Activated CD4-positive, alpha-beta memory T cell treated with anti-CD3 and anti-CD28 coated beads for 36 hours (primary cell): ENCODE data around the gene CR1. TPM values are rescaled to one million over a fixed set of nuclear protein-coding genes. Genes with fewer than 3 reads are reported as not detected.
"Not testable (repeated sequence)": the region's sequence is repeated elsewhere in the genome, so short reads cannot be mapped to it uniquely, and the experiment has no call there.

ENCODE experiments used
- CTCF ChIA-PET: fragments of 350-600 bp; sonication (Branson Sonifier 250); formaldehyde crosslinking; loops from one replicate; lab custom pipeline; 2021; ENCODE audit warnings: antibody characterized with exemption, inconsistent platforms; lab: Charles Lee
- POLR2A ChIA-PET: fragments of 350-600 bp; sonication (Branson Sonifier 250); formaldehyde crosslinking; loops from one replicate; lab custom pipeline; 2021; ENCODE audit warnings: antibody characterized with exemption; lab: Charles Lee
- DNase-seq: peaks from one replicate; pipeline ENCODE4 v3.0.0-alpha.2; 2020
- H3K27ac Mint-ChIP-seq: one replicate; pipeline ENCODE4 v1.8.0; 2021; ENCODE audit warnings: mixed read lengths
- H3K27me3 Mint-ChIP-seq: one replicate; pipeline ENCODE4 v1.8.0; 2021; ENCODE audit warnings: mixed read lengths
- H3K36me3 Mint-ChIP-seq: one replicate; pipeline ENCODE4 v1.8.0; 2021; ENCODE audit warnings: mixed read lengths
- H3K4me1 Mint-ChIP-seq: one replicate; pipeline ENCODE4 v1.8.0; 2021; ENCODE audit warnings: low read depth, mixed read lengths
- H3K4me3 Mint-ChIP-seq: one replicate; pipeline ENCODE4 v1.8.0; 2021; ENCODE audit warnings: mild to moderate bottlenecking, mixed read lengths
- H3K9me3 Mint-ChIP-seq: one replicate; pipeline ENCODE4 v1.8.0; 2021; ENCODE audit warnings: mixed read lengths
- intact Hi-C: fragments of 100-400 bp; cut with micrococcal nuclease; formaldehyde crosslinking; loops from one replicate; pipeline ENCODE4 v1.15.1; 2023
- total RNA-seq, 2 experiments: library from RNA; stranded (reverse); gene quantifications; one replicate each; pipeline ENCODE4 v1.2.3, GENCODE V29; 2021

CR1 gene
- total RNA-seq, 2 experiments from 2014 or later, result not detected

- CTCF ChIA-PET, H3K9me3 Mint-ChIP-seq, H3K4me3 Mint-ChIP-seq, H3K36me3 Mint-ChIP-seq, intact Hi-C loops, H3K27ac Mint-ChIP-seq, POLR2A ChIA-PET, H3K27me3 Mint-ChIP-seq, H3K4me1 Mint-ChIP-seq, DNase-seq: not testable (repeated sequence)
Observed at GRCh38 chr1:207634293-207634692, 138.3 kb downstream of the CR1 start.

- DNase-seq, CTCF ChIA-PET, H3K4me3 Mint-ChIP-seq, H3K9me3 Mint-ChIP-seq, H3K36me3 Mint-ChIP-seq, H3K4me1 Mint-ChIP-seq, intact Hi-C loops, H3K27ac Mint-ChIP-seq, POLR2A ChIA-PET: not testable (repeated sequence)
- H3K27me3 Mint-ChIP-seq, result peaks cover 10% of the 10 kb centered on the region
Observed at GRCh38 chr1:207635569-207636186, 139.7 kb downstream of the CR1 start.

GRCh38 chr1:207638487-207639145, 142.7 kb downstream of the CR1 start:
- H3K27ac Mint-ChIP-seq, H3K4me3 Mint-ChIP-seq, CTCF ChIA-PET, intact Hi-C loops, H3K9me3 Mint-ChIP-seq, DNase-seq, POLR2A ChIA-PET, H3K4me1 Mint-ChIP-seq, H3K36me3 Mint-ChIP-seq: not testable (repeated sequence)
- peaks cover 20% of the 10 kb centered on the region for H3K27me3 Mint-ChIP-seq

- H3K4me1 Mint-ChIP-seq, intact Hi-C loops, DNase-seq, H3K27ac Mint-ChIP-seq, POLR2A ChIA-PET, H3K4me3 Mint-ChIP-seq, CTCF ChIA-PET, H3K36me3 Mint-ChIP-seq, H3K9me3 Mint-ChIP-seq: not testable (repeated sequence)
- H3K27me3 Mint-ChIP-seq, result peaks cover 21% of the 10 kb centered on the region
Observed at GRCh38 chr1:207639362-207639761, 143.4 kb downstream of the CR1 start.

- ChIA-PET POLR2A (no interaction called here), CTCF (no interaction called here)
- no peaks in the 10 kb centered on the region for H3K36me3 Mint-ChIP-seq
- no peak for DNase-seq
- H3K4me3 Mint-ChIP-seq, result peak overlapping the region; percentile 52
- H3K9me3 Mint-ChIP-seq, result no peaks in the 10 kb centered on the region
- H3K27me3 Mint-ChIP-seq, result peaks cover 17% of the 10 kb centered on the region
- intact Hi-C loops, result no loop called here
- no peak overlapping the region for H3K27ac Mint-ChIP-seq
- H3K4me1 Mint-ChIP-seq, result peaks cover 6% of the 10 kb centered on the region
Observed at GRCh38 chr1:207644166-207644851, 148.4 kb downstream of the CR1 start.

GRCh38 chr1:207644852-207645634, 149.1 kb downstream of the CR1 start, which contains the start of gene CR1L:
TSS of gene CR1L (plus strand) at chr1:207645133. CDS start at chr1:207645234, 101 bp downstream.
- peaks cover 7% of the 10 kb centered on the region for H3K4me1 Mint-ChIP-seq
- H3K27me3 Mint-ChIP-seq, result peaks cover 14% of the 10 kb centered on the region
- no peak within 1 kb of the TSS for H3K27ac Mint-ChIP-seq
- intact Hi-C loops, result no loop called here
- H3K9me3 Mint-ChIP-seq, result no peaks in the 10 kb centered on the region
- ChIA-PET CTCF (interaction anchor here (0.6 kb wide), 1 partner anchor 152 kb away, joined by 3 read pairs; no protein-coding TSS in a partner anchor), POLR2A (no interaction called here)
- H3K4me3 Mint-ChIP-seq, result peak within 1 kb of the TSS; percentile 62
- H3K36me3 Mint-ChIP-seq, result no peaks in the 10 kb centered on the region
- DNase-seq, result peak; percentile 86

- ChIA-PET POLR2A (no interaction called here), CTCF (interaction anchor here (0.6 kb wide), 1 partner anchor 151 kb away, joined by 3 read pairs; no protein-coding TSS in a partner anchor)
- peak overlapping the region; percentile 62 for H3K4me3 Mint-ChIP-seq
- H3K36me3 Mint-ChIP-seq, result no peaks in the 10 kb centered on the region
- intact Hi-C loops, result no loop called here
- H3K27ac Mint-ChIP-seq, result no peak overlapping the region
- H3K27me3 Mint-ChIP-seq, result peaks cover 14% of the 10 kb centered on the region
- H3K9me3 Mint-ChIP-seq, result no peaks in the 10 kb centered on the region
- peaks cover 12% of the 10 kb centered on the region for H3K4me1 Mint-ChIP-seq
- no peak for DNase-seq
Observed at GRCh38 chr1:207645635-207646081, 149.7 kb downstream of the CR1 start.

- H3K4me3 Mint-ChIP-seq, result no peak overlapping the region
Observed at GRCh38 chr1:207646171-207646570, 150.2 kb downstream of the CR1 start.

GRCh38 chr1:207646944-207647579, 151.1 kb downstream of the CR1 start:
- H3K9me3 Mint-ChIP-seq, result no peaks in the 10 kb centered on the region
- CTCF ChIA-PET, result no interaction called here
- peaks cover 12% of the 10 kb centered on the region for H3K4me1 Mint-ChIP-seq
- DNase-seq, result no peak
- no peak overlapping the region for H3K4me3 Mint-ChIP-seq
- intact Hi-C loops, result no loop called here
- H3K27ac Mint-ChIP-seq, result no peak overlapping the region
- POLR2A ChIA-PET, result no interaction called here
- H3K27me3 Mint-ChIP-seq, result peaks cover 11% of the 10 kb centered on the region
- no peaks in the 10 kb centered on the region for H3K36me3 Mint-ChIP-seq

More at GRCh38 chr1:207646171-207646570, 150.2 kb downstream of the CR1 start:
- Mint-ChIP-seq H3K4me1 (peaks cover 12% of the 10 kb centered on the region), H3K27me3 (peaks cover 11% of the 10 kb centered on the region), H3K36me3 (no peaks in the 10 kb centered on the region), H3K9me3 (no peaks in the 10 kb centered on the region), H3K27ac (no peak overlapping the region)
- intact Hi-C loops, result no loop called here
- no peak for DNase-seq
- ChIA-PET POLR2A (no interaction called here), CTCF (no interaction called here)

GRCh38 chr1:207647671-207648333, 151.8 kb downstream of the CR1 start:
- POLR2A ChIA-PET, result no interaction called here
- DNase-seq, result no peak
- Mint-ChIP-seq H3K27me3 (peaks cover 5% of the 10 kb centered on the region), H3K9me3 (no peaks in the 10 kb centered on the region), H3K36me3 (no peaks in the 10 kb centered on the region), H3K4me1 (peaks cover 12% of the 10 kb centered on the region), H3K27ac (no peak overlapping the region), H3K4me3 (no peak overlapping the region)
- CTCF ChIA-PET, result interaction anchor here (0.5 kb wide), 1 partner anchor 221 kb away, joined by 3 read pairs; no protein-coding TSS in a partner anchor
- intact Hi-C loops, result no loop called here
